GM18861 (cell line): Measurements from ENCODE around the gene LTC4S.
"Not testable (repeated sequence)": the region's sequence is repeated elsewhere in the genome, so short reads cannot be mapped to it uniquely, and the experiment has no call there.

Source experiments
- ATAC-seq: cut with Tn5 transposase; IDR thresholded peaks from one replicate; pipeline ENCODE4 v1.9.1; 2021; ENCODE audit not compliant: unreplicated experiment

Gene LTC4S

GRCh38 chr5:179822444-179822990, 28.7 kb downstream of the LTC4S start:
- ATAC-seq, result no peak

- ATAC-seq, result no peak
Measured at GRCh38 chr5:179823937-179824744, 30.4 kb downstream of the LTC4S start.

- ATAC-seq, result no peak
Measured at GRCh38 chr5:179824745-179825112, 30.9 kb downstream of the LTC4S start.

- ATAC-seq, result no peak
Measured at GRCh38 chr5:179825655-179826182, 31.9 kb downstream of the LTC4S start.

GRCh38 chr5:179827680-179828079, 33.9 kb downstream of the LTC4S start:
- no peak for ATAC-seq

GRCh38 chr5:179828756-179829421, 35.1 kb downstream of the LTC4S start:
- ATAC-seq, result no peak

GRCh38 chr5:179829732-179830435, 36.1 kb downstream of the LTC4S start:
- no peak for ATAC-seq

DNA sequence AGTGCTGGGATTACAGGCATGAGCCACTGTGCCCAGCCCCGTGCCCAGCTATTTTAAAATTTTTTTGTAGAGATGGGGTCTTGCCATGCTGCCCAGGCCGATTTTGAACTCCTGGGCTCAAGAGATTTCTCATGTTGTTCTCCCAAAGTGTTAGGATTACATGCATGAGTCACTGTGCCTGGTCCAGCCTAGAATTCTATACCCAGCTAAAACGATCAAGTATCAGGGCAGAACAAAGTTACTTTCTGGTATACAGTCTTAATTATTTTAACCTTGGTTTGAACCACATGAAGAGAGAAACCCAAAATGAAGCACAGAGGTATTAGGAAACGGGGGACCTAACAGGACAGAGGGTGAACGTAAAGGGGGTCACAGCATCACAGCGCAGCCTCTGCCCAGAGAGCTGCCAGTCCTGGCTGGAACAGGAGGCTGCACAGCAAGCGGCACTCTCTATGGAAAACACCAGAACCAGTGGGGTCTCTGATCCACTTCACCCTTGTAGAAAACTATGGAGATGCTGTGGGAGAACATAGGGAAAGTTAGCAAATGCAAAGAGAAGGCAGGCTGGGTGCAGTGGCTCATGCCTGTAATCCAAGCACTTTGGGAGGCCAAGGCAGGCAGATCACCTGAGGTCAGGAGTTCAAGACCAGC, 37.2 kb downstream of the LTC4S start:
- ATAC-seq, result no peak

DNA sequence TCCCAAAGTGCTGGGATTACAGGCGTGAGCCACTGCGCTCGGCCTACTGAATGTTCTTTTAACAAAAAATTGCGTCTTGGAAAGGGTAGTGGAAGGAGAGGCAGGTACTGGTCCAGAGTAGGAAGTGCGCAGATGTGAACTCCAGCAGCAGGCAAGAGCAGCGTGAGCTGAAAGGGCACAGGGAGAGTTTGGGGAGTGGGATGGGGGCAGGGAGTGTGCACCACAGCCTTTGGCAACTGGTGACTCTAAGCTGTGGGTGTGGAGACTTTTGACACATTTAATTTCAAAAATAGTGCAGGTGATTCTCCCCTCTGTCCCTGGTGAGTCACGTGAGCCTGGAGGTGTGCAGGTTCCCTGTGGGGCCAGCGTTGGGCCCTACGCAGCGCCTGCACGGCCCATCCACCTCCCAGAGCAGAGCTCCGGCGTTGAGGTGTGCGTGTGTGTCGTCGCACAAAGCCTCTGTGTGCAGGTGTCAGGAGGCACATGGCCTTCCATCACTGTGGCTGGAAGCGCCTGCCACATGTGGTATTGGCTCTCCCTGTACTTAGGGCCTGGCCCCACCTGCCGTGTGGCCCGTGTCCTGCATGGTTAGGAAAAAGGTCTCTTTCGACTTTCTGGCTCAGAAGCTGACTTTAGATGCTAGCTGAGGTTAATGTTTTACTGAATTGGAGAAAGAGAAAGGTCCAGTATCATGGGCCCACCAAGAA, 38.4 kb downstream of the LTC4S start:
- no peak for ATAC-seq

DNA sequence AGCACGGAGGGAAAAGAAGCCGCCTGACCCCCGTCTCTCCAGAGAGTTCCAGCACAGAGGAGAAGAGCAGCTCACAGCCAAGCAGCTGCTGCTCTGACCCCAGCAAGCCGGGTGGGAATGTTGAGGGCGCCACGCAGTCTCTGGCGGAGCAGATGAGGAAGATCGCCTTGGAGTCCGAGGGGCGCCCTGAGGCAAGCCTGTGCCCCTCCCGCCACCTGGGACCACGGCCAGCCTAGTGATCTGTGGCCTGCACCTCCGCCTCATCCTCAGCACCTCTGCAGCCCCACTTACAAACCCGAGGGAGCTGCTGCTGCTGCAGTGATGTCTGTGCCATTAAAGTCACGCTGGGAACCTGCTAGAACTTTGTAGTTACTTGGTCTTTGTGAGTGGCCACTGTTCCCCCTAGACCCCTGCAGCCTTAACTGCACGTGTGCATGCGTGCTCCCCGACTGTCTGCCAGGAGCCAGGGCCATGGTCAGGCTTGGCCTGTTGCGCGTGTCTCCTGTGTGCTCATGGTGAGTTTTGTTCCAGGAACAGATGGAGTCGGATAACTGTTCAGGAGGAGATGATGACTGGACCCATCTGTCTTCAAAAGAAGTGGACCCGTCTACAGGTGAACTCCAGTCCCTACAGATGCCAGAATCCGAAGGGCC, 39.4 kb downstream of the LTC4S start:
- no peak for ATAC-seq

GRCh38 chr5:179833709-179834070, 39.9 kb downstream of the LTC4S start:
- ATAC-seq, result no peak

GRCh38 chr5:179834120-179834519, 40.3 kb downstream of the LTC4S start:
- no peak for ATAC-seq

DNA sequence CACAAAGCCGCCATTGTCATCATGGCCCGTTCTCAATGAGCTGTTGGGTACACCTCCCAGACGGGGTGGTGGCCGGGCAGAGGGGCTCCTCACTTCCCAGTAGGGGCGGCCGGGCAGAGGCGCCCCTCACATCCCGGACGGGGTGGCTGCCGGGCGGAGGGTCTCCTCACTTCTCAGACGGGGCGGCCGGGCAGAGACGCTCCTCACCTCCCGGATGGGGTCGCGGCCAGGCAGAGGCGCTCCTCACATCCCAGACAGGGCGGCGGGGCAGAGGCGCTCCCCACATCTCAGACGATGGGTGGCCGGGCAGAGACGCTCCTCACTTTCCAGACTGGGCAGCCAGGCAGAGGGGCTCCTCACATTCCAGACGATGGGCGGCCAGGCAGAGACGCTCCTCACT, 41.1 kb downstream of the LTC4S start:
- ATAC-seq, result not testable (repeated sequence)

- peak; percentile 55 for ATAC-seq
Measured at GRCh38 chr5:179836225-179837019, 42.6 kb downstream of the LTC4S start.

DNA sequence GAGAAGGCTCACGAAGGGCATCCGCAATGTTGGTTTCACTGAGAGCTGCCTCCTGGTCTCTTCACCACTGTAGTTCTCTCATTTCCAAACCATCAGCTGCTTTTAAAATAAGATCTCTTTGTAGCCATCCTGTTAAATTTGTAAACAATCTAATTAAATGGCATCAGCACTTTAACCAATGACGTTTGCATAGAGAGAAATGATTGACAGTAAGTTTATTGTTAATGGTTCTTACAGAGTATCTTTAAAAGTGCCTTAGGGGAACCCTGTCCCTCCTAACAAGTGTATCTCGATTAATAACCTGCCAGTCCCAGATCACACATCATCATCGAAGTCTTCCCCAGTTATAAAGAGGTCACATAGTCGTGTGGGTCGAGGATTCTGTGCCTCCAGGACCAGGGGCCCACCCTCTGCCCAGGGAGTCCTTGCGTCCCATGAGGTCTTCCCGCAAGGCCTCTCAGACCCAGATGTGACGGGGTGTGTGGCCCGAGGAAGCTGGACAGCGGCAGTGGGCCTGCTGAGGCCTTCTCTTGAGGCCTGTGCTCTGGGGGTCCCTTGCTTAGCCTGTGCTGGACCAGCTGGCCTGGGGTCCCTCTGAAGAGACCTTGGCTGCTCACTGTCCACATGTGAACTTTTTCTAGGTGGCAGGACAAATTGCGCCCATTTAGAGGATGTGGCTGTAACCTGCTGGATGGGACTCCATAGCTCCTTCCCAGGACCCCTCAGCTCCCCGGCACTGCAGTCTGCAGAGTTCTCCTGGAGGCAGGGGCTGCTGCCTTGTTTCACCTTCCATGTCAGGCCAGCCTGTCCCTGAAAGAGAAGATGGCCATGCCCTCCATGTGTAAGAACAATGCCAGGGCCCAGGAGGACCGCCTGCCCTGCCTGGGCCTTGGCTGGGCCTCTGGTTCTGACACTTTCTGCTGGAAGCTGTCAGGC, 43.6 kb downstream of the LTC4S start:
- ATAC-seq, result no peak

DNA sequence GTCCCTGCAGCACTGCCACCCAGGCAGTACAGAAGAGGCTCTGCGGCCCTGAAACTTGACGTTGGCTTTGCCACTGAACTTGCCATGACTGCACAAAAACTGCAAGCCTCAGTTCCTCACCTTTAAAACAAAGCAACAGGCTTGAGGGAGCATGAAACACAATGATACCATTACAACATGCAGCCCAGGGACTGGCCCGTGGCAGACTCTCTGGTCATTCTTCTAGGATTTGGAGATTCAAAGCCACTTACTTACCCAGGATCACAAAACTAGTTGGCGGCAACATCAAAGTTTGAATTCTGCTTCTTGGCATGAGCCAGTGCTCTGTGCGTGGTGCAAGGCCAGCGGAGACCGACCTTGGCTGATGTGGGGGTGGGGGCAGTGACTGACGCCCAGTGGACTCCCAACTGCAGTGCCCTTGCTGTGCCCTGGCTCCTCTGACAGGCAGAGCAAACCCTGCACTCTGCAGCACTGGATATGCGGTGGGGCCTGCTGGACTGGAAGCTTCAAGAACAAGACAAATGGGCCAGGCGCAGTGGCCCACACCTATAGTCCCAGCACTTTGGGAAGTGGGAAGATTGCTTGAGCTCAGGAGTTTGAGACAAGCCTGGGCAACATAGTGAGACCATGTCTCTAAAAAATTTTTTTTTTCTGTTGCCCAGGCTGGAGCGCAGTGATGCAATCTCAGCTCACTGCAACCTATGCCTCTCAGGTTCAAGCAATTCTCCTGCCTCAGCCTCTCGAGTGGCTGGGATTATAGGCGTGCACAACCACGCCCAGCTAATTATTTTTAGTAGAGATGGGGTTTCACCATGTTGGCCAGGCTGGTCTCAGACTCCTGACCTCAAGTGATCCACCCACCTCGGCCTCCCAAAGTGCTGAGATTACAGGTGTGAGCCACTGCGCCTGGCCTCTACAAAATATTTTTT, 45.8 kb downstream of the LTC4S start:
- no peak for ATAC-seq

GRCh38 chr5:179840321-179840720, 46.5 kb downstream of the LTC4S start:
- ATAC-seq, result no peak
